Smooth muscle cell (in vitro differentiated cells): ENCODE data around the gene MYOF. TPM values are rescaled to one million over a fixed set of nuclear protein-coding genes. Genes with fewer than 3 reads are reported as not detected.

Experiments used
- DNase-seq: peaks from one replicate; lab custom pipeline; 2025; ENCODE audit not compliant: unreplicated experiment; lab: John Stamatoyannopoulos, UW
- H2AFZ ChIP-seq: fragments of 200-600 bp; sonication (generic); 2 replicates; pipeline ENCODE4 v1.6.0; 2016; ENCODE audit warnings: antibody characterized with exemption, low read depth, mild to moderate bottlenecking
- H3F3A ChIP-seq: fragments of 200-600 bp; sonication (generic); 2 replicates; pipeline ENCODE4 v1.6.0; 2017; ENCODE audit warnings: antibody characterized with exemption, low read depth
- H3K27ac ChIP-seq: fragments of 200-600 bp; sonication (generic); 2 replicates; pipeline ENCODE4 v1.5.1; 2016; ENCODE audit warnings: low read depth, mild to moderate bottlenecking
- H3K27me3 ChIP-seq: fragments of 200-600 bp; sonication (generic); 2 replicates; pipeline ENCODE4 v1.6.1; 2016; ENCODE audit warnings: low read depth, mild to moderate bottlenecking
- H3K36me3 ChIP-seq: fragments of 200-600 bp; sonication (generic); 2 replicates; pipeline ENCODE4 v1.5.1; 2016; ENCODE audit warnings: low read depth
- H3K4me1 ChIP-seq: fragments of 200-600 bp; sonication (generic); 2 replicates; pipeline ENCODE4 v1.5.1; 2016; ENCODE audit warnings: low read depth
- H3K4me2 ChIP-seq: fragments of 200-600 bp; sonication (generic); 2 replicates; pipeline ENCODE4 v1.6.0; 2016; ENCODE audit warnings: mild to moderate bottlenecking
- H3K4me3 ChIP-seq: fragments of 200-600 bp; sonication (generic); 2 replicates; pipeline ENCODE4 v1.5.1; 2016; ENCODE audit warnings: mild to moderate bottlenecking
- H3K79me2 ChIP-seq: fragments of 200-600 bp; sonication (generic); 2 replicates; pipeline ENCODE4 v1.6.0; 2016; ENCODE audit warnings: low read depth, mild to moderate bottlenecking
- H3K9ac ChIP-seq: fragments of 200-600 bp; sonication (generic); 2 replicates; pipeline ENCODE4 v1.6.0; 2016; ENCODE audit warnings: low read depth
- H3K9me3 ChIP-seq: fragments of 200-600 bp; sonication (generic); replicated peaks from 2 replicates; pipeline ENCODE4 v1.5.1; 2016; ENCODE audit warnings: low read depth
- H4K20me1 ChIP-seq: fragments of 200-600 bp; sonication (generic); 2 replicates; pipeline ENCODE4 v1.6.0; 2016; ENCODE audit warnings: low read depth
- WGBS: methylation state at CpG from one replicate; pipeline ENCODE4 v1.1.7; 2016; ENCODE audit warnings: low lambda C conversion rate; 5-methylcytosine and 5-hydroxymethylcytosine counted together
- polyA plus RNA-seq: library from polyadenylated mRNA; unstranded; fragments of >200 nt; fragmentation: Nextera tagmentation; extraction: Ambion mirVana; gene quantifications from 2 replicates; pipeline ENCODE4 v1.2.1, GENCODE V29; 2016
- total RNA-seq: library from RNA; depleted of rRNA; stranded (reverse); fragments of >200 nt; gene quantifications from 2 replicates; pipeline ENCODE4 v1.2.3, GENCODE V29; 2014
- TF ChIP-seq, protein P1 (sequence below): fragments of 200-600 bp; sonication (generic); IDR thresholded peaks from 2 replicates; pipeline ENCODE4 v1.5.1; 2017; ENCODE audit warnings: borderline replicate concordance, mild to moderate bottlenecking, antibody characterized with exemption; ENCODE audit not compliant: insufficient read depth, poor library complexity, severe bottlenecking

MYOF gene
- total and polyA plus RNA-seq, 2 experiments from 2014 or later = 29.6 to 99.5 TPM

DNA sequence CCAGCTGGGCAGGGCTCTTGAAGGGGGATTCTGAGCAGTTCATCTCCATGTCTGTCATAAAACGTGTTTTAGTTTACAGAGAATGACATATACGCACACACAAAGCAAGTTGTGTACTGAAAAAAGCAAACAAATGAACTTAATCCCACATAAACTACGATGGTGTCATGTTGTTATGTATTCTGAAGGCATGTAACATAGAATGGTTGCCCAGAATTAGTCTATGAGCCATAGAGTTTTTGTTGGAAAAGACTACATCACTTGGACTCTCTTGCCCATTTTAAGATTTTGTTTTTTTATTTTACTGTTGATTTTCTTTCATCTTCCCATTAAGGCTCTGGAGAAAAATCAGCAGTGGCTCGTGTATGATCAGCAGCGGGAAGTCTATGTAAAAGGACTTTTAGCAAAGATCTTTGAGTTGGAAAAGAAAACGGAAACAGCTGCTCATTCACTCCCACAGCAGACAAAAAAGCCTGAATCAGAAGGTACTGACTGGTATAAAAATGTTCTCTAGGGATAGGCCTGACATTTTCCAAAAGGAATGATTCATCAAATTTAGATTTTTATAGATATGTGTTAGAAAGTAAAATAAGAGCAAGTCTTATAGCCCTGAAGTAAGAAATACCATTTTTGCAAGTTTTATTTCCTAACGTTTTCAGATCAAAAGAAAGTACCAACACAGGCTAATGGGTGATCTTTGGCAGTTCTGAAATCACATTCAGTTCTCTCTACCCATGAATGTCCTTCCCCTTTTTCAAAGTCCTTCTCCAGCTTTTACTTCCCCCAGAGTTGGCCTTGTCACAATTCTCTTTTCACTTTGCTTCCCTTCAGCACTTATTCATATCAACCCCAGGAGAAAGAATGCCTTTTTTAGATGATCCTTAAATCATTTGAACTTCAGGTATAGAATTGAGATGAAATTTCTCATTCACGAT, 33.2 kb upstream of the MYOF start:
- Histone ChIP-seq H3K4me3 (no peak overlapping the region), H3K9me3 (no peaks in the 10 kb centered on the region), H3K79me2 (no peaks in the 10 kb centered on the region), H3K27me3 (no peaks in the 10 kb centered on the region), H3K27ac (no peak overlapping the region), H3K9ac (no peak overlapping the region), H3K36me3 (no peaks in the 10 kb centered on the region), H3F3A (no peaks in the 10 kb centered on the region), H3K4me1 (no peaks in the 10 kb centered on the region), H2AFZ (no peak overlapping the region), H3K4me2 (no peak overlapping the region), H4K20me1 (no peaks in the 10 kb centered on the region)
- TF ChIP-seq, protein P1, sequence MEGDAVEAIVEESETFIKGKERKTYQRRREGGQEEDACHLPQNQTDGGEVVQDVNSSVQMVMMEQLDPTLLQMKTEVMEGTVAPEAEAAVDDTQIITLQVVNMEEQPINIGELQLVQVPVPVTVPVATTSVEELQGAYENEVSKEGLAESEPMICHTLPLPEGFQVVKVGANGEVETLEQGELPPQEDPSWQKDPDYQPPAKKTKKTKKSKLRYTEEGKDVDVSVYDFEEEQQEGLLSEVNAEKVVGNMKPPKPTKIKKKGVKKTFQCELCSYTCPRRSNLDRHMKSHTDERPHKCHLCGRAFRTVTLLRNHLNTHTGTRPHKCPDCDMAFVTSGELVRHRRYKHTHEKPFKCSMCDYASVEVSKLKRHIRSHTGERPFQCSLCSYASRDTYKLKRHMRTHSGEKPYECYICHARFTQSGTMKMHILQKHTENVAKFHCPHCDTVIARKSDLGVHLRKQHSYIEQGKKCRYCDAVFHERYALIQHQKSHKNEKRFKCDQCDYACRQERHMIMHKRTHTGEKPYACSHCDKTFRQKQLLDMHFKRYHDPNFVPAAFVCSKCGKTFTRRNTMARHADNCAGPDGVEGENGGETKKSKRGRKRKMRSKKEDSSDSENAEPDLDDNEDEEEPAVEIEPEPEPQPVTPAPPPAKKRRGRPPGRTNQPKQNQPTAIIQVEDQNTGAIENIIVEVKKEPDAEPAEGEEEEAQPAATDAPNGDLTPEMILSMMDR = no peak
- 83% methylated on average over 8 of the region's 8 CpGs for WGBS
- DNase-seq = no peak

DNA sequence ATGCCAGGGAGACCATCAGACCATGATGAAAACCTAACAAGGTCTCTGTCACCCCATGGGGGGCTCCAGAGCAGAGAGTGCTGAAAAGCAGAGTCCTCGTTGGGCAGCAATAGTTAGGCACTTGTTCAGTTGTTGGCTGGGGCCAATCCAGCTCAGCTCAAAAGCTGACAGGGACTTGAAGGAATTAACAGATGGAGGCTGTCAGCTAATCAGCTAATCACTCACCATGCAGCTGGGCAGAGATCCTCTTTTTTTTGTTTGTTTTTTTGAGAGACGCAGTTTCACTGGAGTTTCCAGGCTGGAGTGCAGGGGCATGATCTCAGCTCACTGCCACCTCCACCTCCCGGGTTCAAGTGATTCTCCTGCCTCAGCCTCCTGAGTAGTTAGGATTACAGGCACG, 32.4 kb upstream of the MYOF start:
- no peaks in the 10 kb centered on the region for H3K4me1 ChIP-seq
- no peaks in the 10 kb centered on the region for H3K9me3 ChIP-seq
- no peak overlapping the region for H3K27ac ChIP-seq
- no peaks in the 10 kb centered on the region for H3K36me3 ChIP-seq
- H3K9ac ChIP-seq = no peak overlapping the region
- no peaks in the 10 kb centered on the region for H3K27me3 ChIP-seq
- DNase-seq = no peak
- no peak overlapping the region for H2AFZ ChIP-seq
- TF ChIP-seq, protein P1 = no peak
- H3K4me2 ChIP-seq = no peak overlapping the region
- WGBS = 85% methylated on average over 4 of the region's 4 CpGs
- H3F3A ChIP-seq = no peaks in the 10 kb centered on the region
- H4K20me1 ChIP-seq = no peaks in the 10 kb centered on the region
- H3K4me3 ChIP-seq = no peak overlapping the region
- no peaks in the 10 kb centered on the region for H3K79me2 ChIP-seq

DNA sequence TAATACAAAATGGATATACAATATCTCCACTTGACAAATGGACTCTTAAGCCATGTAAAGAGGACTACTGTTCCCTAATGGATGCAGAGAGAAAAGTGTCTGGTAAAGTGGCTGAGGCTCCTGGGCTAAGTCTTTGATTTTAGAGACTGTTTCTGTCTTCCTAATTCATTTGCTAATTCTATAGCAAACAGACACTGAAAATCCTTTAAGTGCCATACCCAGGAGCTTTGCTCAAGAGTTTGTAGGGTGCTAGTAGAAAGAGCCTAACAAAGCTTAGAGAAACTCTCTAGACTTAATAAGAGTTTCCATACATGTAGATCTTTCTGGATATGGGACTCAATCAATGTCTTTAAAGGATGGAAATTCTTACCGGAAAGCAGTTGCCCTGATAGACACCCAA, 31.0 kb upstream of the MYOF start:
- no peaks in the 10 kb centered on the region for H3F3A ChIP-seq
- H3K36me3 ChIP-seq = no peaks in the 10 kb centered on the region
- no peak overlapping the region for H3K9ac ChIP-seq
- TF ChIP-seq, protein P1 = no peak
- no peak for DNase-seq
- no peak overlapping the region for H3K4me3 ChIP-seq
- 29% methylated on average over 1 of the region's 1 CpG for WGBS
- no peak overlapping the region for H2AFZ ChIP-seq
- no peaks in the 10 kb centered on the region for H3K79me2 ChIP-seq
- H3K4me1 ChIP-seq = no peaks in the 10 kb centered on the region
- no peak overlapping the region for H3K27ac ChIP-seq
- no peak overlapping the region for H3K4me2 ChIP-seq
- H4K20me1 ChIP-seq = no peaks in the 10 kb centered on the region
- H3K9me3 ChIP-seq = no peaks in the 10 kb centered on the region
- no peaks in the 10 kb centered on the region for H3K27me3 ChIP-seq
